ENCODE data around the gene SMARCAL1.
A peak's percentile ranks its signal among the peaks of the same experiment; 100 is the strongest.

SMARCAL1 gene

GRCh38 chr2:216495656-216496055, 83.4 kb downstream of the SMARCAL1 start:
- no peak overlapping the region for H3K4me3 ChIP-seq

GRCh38 chr2:216497382-216498069, 85.2 kb downstream of the SMARCAL1 start:
- peak overlapping the region in 20 of 21 experiments; percentile 64 to 99 (median 90) for H3K27ac ChIP-seq

More at GRCh38 chr2:216495656-216496055, 83.4 kb downstream of the SMARCAL1 start:
- peak overlapping the region in 2 of 21 experiments; percentile 3 to 59 for H3K27ac ChIP-seq

GRCh38 chr2:216498070-216498378, 85.7 kb downstream of the SMARCAL1 start:
- peak overlapping the region in 20 of 21 experiments; percentile 64 to 99 (median 90) for H3K27ac ChIP-seq
- H3K4me3 ChIP-seq = peak overlapping the region; percentile 68 to 97 (median 86)

More at GRCh38 chr2:216497382-216498069, 85.2 kb downstream of the SMARCAL1 start:
- peak overlapping the region; percentile 68 to 97 (median 86) for H3K4me3 ChIP-seq

- H3K4me3 ChIP-seq = peak within 1 kb of the TSS; percentile 68 to 97 (median 86)
- peak within 1 kb of the TSS; percentile 80 to 99 (median 89) for H3K27ac ChIP-seq
These were observed 86.4 kb downstream of the SMARCAL1 start, which contains the start of gene RPL37A for GRCh38 chr2:216498379-216499352. RPL37A (plus strand) TSS chr2:216498844; CDS start chr2:216498875, 31 bp downstream.

- Histone ChIP-seq H3K27ac (peak overlapping the region in 19 of 21 experiments; percentile 80 to 99 (median 90)), H3K4me3 (peak overlapping the region; percentile 68 to 97 (median 86))
These were observed 87.4 kb downstream of the SMARCAL1 start for GRCh38 chr2:216499641-216500218.

GRCh38 chr2:216500572-216500971, 88.3 kb downstream of the SMARCAL1 start:
- peak overlapping the region in 3 of 7 experiments; percentile 86 to 93 (median 91) for H3K4me3 ChIP-seq

GRCh38 chr2:216501854-216502253, 89.6 kb downstream of the SMARCAL1 start:
- Histone ChIP-seq H3K27ac (no peak overlapping the region), H3K4me3 (no peak overlapping the region)

More at GRCh38 chr2:216500572-216500971, 88.3 kb downstream of the SMARCAL1 start:
- peak overlapping the region in 1 of 21 experiments; percentile 87 for H3K27ac ChIP-seq

- Histone ChIP-seq H3K27ac (no peak overlapping the region), H3K4me3 (no peak overlapping the region)
These were observed 90.3 kb downstream of the SMARCAL1 start for GRCh38 chr2:216502381-216503158.

GRCh38 chr2:216503159-216503629, 90.9 kb downstream of the SMARCAL1 start:
- H3K27ac ChIP-seq = no peak overlapping the region
- H3K4me3 ChIP-seq = no peak overlapping the region

GRCh38 chr2:216503697-216504375, 91.6 kb downstream of the SMARCAL1 start:
- Histone ChIP-seq H3K4me3 (no peak overlapping the region), H3K27ac (no peak overlapping the region)

GRCh38 chr2:216504376-216504762, 92.1 kb downstream of the SMARCAL1 start:
- Histone ChIP-seq H3K4me3 (no peak overlapping the region), H3K27ac (no peak overlapping the region)

- no peak overlapping the region for H3K27ac ChIP-seq
- H3K4me3 ChIP-seq = no peak overlapping the region
These were observed 93.1 kb downstream of the SMARCAL1 start for GRCh38 chr2:216505133-216506106.

GRCh38 chr2:216507220-216508160, 95.2 kb downstream of the SMARCAL1 start:
- no peak overlapping the region for H3K4me3 ChIP-seq
- no peak overlapping the region for H3K27ac ChIP-seq

- no peak overlapping the region for H3K27ac ChIP-seq
- no peak overlapping the region for H3K4me3 ChIP-seq
These were observed 95.9 kb downstream of the SMARCAL1 start for GRCh38 chr2:216508229-216508628.

GRCh38 chr2:216516730-216517350, 104.6 kb downstream of the SMARCAL1 start:
- Histone ChIP-seq H3K27ac (no peak overlapping the region), H3K4me3 (no peak overlapping the region)
